CD4-positive, CD25-positive, alpha-beta regulatory T cell (primary cell): ENCODE measurements around the gene NCLN. TPM values are rescaled to one million over a fixed set of nuclear protein-coding genes. Genes with fewer than 3 reads are reported as not detected.

Source experiments
- ATAC-seq, 2 donors: fragments of 150-1000 bp; cut with Tn5 transposase; one replicate each; pipeline ENCODE4 v1.10.0; 2021; ENCODE audit warnings: low read depth in 2 of 2, moderate number of reproducible peaks in 2 of 2, moderate library complexity in 1 of 2
- DNase-seq, 3 donors: peaks; one replicate each; pipeline versions ENCODE4 v3.0.0 to v3.0.0-alpha.2; 2012 to 2022; ENCODE audit warnings: mixed read lengths in 1 of 3
- H3K27ac ChIP-seq: one replicate; pipeline ENCODE4 v1.7.0; 2013; ENCODE audit warnings: mild to moderate bottlenecking, low read length; ENCODE audit not compliant: insufficient read depth, poor library complexity, severe bottlenecking
- H3K27me3 ChIP-seq: one replicate; pipeline ENCODE4 v1.7.0; 2013; ENCODE audit warnings: low read length; ENCODE audit not compliant: control insufficient read depth, insufficient read depth
- H3K36me3 ChIP-seq: one replicate; pipeline ENCODE4 v1.7.0; 2013; ENCODE audit warnings: mild to moderate bottlenecking, low read length, moderate library complexity; ENCODE audit not compliant: control insufficient read depth, insufficient read depth
- H3K4me1 ChIP-seq: 2 replicates; pipeline ENCODE4 v1.7.0; 2013; ENCODE audit warnings: mild to moderate bottlenecking, low read length; ENCODE audit not compliant: insufficient read depth, control insufficient read depth, poor library complexity, severe bottlenecking
- H3K4me3 ChIP-seq: one replicate; pipeline ENCODE4 v1.7.0; 2013; ENCODE audit warnings: low read depth, mild to moderate bottlenecking, low read length, moderate library complexity
- H3K9me3 ChIP-seq, 2 experiments: 1 replicate in 1 of 2; 2 replicates in 1 of 2; pipeline ENCODE4 v1.7.0; 2013; ENCODE audit warnings: low read length in 2 of 2, mild to moderate bottlenecking in 1 of 2, moderate library complexity in 1 of 2; ENCODE audit not compliant: control insufficient read depth in 2 of 2
- H3K27ac Mint-ChIP-seq, 3 donors: one replicate each; pipeline ENCODE4 v1.8.0; 2020 to 2022; ENCODE audit warnings: mild to moderate bottlenecking in 3 of 3, mixed read lengths in 3 of 3, moderate library complexity in 2 of 3
- H3K27me3 Mint-ChIP-seq: one replicate; pipeline ENCODE4 v1.8.0; 2022; ENCODE audit warnings: mild to moderate bottlenecking, mixed read lengths
- H3K36me3 Mint-ChIP-seq: one replicate; pipeline ENCODE4 v1.8.0; 2020; ENCODE audit warnings: mixed read lengths
- H3K4me1 Mint-ChIP-seq, 4 donors: one replicate each; pipeline ENCODE4 v1.8.0; 2020 to 2022; ENCODE audit warnings: mixed read lengths in 4 of 4, mild to moderate bottlenecking in 1 of 4
- H3K4me3 Mint-ChIP-seq, 4 donors: one replicate each; pipeline ENCODE4 v1.8.0; 2020 to 2022; ENCODE audit warnings: mild to moderate bottlenecking in 4 of 4, mixed read lengths in 4 of 4, moderate library complexity in 3 of 4
- H3K9me3 Mint-ChIP-seq, 7 donors: one replicate each; pipeline ENCODE4 v1.8.0; 2020 to 2022; ENCODE audit warnings: mixed read lengths in 7 of 7, mild to moderate bottlenecking in 3 of 7, moderate library complexity in 2 of 7
- polyA plus RNA-seq, 4 donors: library from polyadenylated mRNA; unstranded; fragments of 300-500 nt; fragmentation: Illumina TruSeq; gene quantifications; one replicate each; pipeline ENCODE4 v1.2.3, GENCODE V29; 2021
- total RNA-seq: library from RNA; stranded (reverse); gene quantifications from one replicate; pipeline ENCODE4 v1.2.3, GENCODE V29; 2022

The NCLN gene
- total and polyA plus RNA-seq, 5 donors from 2014 or later, result 13.3 to 48.0 (median 25.0) TPM

DNA sequence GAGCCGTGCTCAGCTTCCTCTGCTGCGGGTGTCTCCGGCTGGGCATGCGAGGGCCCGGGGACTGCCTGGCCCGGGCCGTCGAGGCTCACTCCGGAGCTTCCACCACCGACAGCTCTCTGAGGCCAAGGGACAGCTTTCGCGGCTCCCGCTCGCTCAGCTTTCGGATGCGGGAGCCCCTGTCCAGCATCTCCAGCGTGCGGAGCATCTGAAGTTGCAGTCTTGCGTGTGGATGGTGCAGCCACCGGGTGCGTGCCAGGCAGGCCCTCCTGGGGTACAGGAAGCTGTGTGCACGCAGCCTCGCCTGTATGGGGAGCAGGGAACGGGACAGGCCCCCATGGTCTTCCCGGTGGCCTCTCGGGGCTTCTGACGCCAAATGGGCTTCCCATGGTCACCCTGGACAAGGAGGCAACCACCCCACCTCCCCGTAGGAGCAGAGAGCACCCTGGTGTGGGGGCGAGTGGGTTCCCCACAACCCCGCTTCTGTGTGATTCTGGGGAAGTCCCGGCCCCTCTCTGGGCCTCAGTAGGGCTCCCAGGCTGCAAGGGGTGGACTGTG lies 5.9 kb upstream of the NCLN start:
- peaks cover 0 to 47% (median 28%) of the 10 kb centered on the region in 4 donors for H3K4me1 Mint-ChIP-seq
- H3K27ac Mint-ChIP-seq, result peak overlapping the region; percentile 90 to 98 (median 94)
- H3K36me3 ChIP-seq, result peaks cover 27% of the 10 kb centered on the region
- peaks cover 72% of the 10 kb centered on the region for H3K4me1 ChIP-seq
- H3K27ac ChIP-seq, result peak overlapping the region; percentile 65
- peaks cover 4% of the 10 kb centered on the region for H3K27me3 Mint-ChIP-seq
- peak overlapping the region; percentile 89 to 99 (median 96) for H3K4me3 Mint-ChIP-seq
- no peaks in the 10 kb centered on the region for H3K27me3 ChIP-seq
- H3K9me3 Mint-ChIP-seq, result peaks cover 0 to 7% (median 0%) of the 10 kb centered on the region in 7 donors
- H3K36me3 Mint-ChIP-seq, result peaks cover 26% of the 10 kb centered on the region
- ATAC-seq (no peak), DNase-seq (peak in 1 of 3 donors; percentile 49)
- peak overlapping the region; percentile 94 for H3K4me3 ChIP-seq
- H3K9me3 ChIP-seq, result no peaks in the 10 kb centered on the region

DNA sequence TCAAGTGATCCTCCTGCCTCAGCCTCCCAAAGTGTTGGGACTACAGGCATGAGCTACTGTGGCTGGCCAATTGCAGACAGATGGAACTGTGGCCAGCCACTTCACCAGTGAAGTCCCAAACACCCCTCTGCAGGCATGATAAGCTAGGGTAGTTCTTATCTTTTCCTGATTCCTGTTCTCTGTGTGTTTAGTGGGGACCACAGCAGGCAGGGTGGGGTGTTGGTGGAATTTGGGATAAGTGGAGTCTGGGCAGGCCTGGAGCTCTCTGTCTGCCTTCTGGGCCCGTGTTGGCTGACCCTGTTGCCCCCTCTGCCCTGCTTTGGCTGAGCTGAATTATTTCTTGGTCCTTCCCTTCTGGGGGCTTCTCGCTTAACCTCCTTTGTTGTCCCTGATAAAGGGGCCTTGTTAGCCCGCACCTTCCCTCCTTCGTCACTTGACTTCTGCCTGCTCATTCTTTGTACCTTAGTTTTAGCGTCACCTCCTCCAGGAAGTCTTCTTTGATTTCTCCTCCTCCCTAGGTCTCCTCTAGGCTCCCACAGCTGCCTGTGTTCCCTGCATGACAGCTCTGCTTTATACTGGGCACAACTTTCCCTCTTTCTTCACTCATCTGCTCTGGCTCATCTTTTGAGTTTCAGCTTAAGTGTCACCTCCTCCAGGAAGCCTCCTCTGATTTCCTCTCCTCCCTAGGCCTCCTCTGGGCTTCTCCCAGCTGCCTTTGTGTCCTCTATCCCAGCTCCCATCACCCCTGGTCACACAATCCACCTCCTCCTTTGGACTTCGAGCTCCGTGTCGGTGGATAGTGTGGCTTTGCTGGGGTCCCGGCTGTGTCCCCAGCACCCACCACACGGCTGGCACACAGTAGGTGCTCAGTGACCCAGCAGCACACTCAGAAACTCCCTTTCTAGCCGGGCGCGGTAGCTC lies 1.7 kb upstream of the NCLN start:
- peaks cover 34% of the 10 kb centered on the region for H3K36me3 Mint-ChIP-seq
- peaks cover 0 to 60% (median 37%) of the 10 kb centered on the region in 4 donors for H3K4me1 Mint-ChIP-seq

DNA sequence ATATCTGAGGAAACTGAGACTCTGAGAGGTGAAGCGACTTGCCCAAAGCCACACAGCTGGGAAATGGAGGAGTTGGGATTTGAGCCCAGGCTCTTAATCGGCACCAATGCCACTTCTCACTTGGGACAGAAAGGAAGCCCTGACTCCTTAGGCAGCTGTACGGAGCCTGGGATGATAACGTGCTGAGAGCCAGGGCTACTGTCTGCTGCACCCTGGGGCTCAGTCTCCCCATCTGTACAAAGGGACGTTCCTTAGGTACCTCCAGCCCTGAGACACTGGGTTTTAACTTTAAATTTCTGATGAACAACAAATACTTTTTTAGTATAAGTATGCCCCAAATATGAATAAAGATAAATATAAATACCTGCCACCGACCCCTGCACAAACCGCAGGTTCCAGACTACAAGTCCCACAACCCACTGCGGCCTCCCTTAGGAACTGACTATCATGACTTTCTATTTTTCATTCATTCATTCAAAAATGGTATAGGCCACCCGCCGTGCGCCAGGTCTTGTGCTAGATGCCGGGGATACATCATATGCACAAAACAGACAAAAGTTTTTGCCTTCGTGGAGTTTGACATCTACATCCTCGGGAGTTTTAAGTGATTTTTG lies 776 bp upstream of the NCLN start:
- peak overlapping the region; percentile 90 for H3K4me3 ChIP-seq
- peaks cover 88% of the 10 kb centered on the region for H3K4me1 ChIP-seq
- H3K9me3 ChIP-seq, result no peaks in the 10 kb centered on the region
- peaks cover 34% of the 10 kb centered on the region for H3K36me3 Mint-ChIP-seq
- H3K27me3 Mint-ChIP-seq, result no peaks in the 10 kb centered on the region
- ATAC-seq (peak; percentile 37 to 38), DNase-seq (peak in 1 of 3 donors; percentile 66)
- peak overlapping the region; percentile 79 to 99 (median 96) for H3K27ac Mint-ChIP-seq
- peak overlapping the region; percentile 72 for H3K27ac ChIP-seq
- peaks cover 0 to 4% (median 0%) of the 10 kb centered on the region in 7 donors for H3K9me3 Mint-ChIP-seq
- H3K27me3 ChIP-seq, result no peaks in the 10 kb centered on the region
- H3K4me3 Mint-ChIP-seq, result peak overlapping the region; percentile 89 to 99 (median 93)
- peaks cover 27% of the 10 kb centered on the region for H3K36me3 ChIP-seq
- H3K4me1 Mint-ChIP-seq, result peaks cover 0 to 65% (median 39%) of the 10 kb centered on the region in 4 donors

More for the DNA sequence above, 1.7 kb upstream of the NCLN start:
- Histone ChIP-seq H3K9me3 (no peaks in the 10 kb centered on the region), H3K4me3 (peak overlapping the region; percentile 90), H3K27me3 (no peaks in the 10 kb centered on the region), H3K36me3 (peaks cover 27% of the 10 kb centered on the region), H3K27ac (peak overlapping the region; percentile 72), H3K4me1 (peaks cover 80% of the 10 kb centered on the region)
- ATAC-seq (no peak), DNase-seq (peak in 1 of 3 donors; percentile 23)
- Mint-ChIP-seq H3K27ac (peak overlapping the region; percentile 79 to 90 (median 86)), H3K4me3 (peak overlapping the region; percentile 89 to 99 (median 93)), H3K27me3 (no peaks in the 10 kb centered on the region), H3K9me3 (peaks cover 0 to 7% (median 0%) of the 10 kb centered on the region in 7 donors)

DNA sequence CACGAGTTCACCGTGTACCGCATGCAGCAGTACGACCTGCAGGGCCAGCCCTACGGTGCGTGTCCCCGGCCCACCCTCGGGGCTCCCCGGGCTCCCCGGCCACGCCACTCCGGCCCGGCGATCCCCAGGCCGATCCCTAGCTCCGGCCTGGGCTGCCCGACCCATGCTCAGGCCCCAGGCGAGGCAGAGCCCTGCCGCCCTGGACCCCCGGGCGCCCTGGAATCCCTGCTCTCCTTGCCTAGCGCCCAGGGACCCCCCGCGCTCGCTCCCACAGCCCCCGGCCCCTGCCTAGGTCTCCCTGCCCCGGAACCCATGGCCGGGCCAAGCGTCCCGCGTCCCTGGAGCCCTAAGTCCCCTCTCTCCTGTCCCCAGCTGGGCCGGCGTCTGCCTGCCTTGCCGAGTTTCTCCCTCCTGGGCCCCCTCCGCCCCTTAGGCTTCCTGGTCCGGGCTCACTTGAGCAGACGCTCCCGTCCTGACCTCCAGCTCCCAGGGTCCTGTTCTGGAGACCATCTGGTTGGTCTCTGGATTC lies 494 bp downstream of the NCLN start:
- no peak for ATAC-seq
- H3K27me3 Mint-ChIP-seq, result no peaks in the 10 kb centered on the region
- H3K4me3 ChIP-seq, result peak overlapping the region; percentile 51

DNA sequence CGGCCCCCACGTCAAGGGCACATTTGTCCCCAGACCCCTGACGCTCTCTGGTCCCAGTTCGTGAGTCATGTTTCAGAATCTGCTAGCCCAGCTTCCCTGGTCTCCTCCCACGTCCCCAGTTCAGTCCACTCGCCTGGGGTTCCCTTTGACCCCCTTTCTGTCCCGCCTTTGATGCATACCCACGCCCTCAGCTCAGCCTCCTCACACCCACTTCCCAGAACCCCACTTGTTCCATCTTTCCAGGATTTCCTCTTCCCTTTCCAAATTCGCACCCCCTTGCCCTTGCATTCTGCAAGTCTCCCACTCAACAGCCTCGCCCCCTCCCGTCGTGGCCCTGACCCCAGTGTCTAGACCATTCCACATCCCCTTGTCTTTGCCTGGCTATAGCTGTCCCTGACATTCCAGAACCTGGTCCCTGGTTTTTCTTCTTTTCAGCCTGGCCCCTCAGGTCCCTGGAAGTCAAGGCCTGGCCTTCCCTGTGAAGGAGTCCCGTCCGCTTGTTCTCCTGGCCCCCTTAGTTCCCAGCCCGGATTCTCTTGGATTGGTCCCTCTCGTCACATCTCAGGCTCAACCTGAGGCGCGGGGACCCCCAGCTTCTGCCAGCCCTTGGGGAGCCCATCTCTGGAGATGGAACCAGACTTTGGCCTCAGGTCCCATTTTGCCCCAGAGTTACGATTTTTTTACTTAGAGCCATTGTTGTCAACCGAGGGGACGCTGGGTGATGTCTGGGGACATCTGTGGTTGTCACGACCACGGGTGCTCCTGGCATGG lies 1.3 kb downstream of the NCLN start:
- Histone ChIP-seq H3K9me3 (no peaks in the 10 kb centered on the region), H3K27me3 (no peaks in the 10 kb centered on the region), H3K4me3 (peak overlapping the region; percentile 51), H3K27ac (no peak overlapping the region), H3K36me3 (peaks cover 15% of the 10 kb centered on the region), H3K4me1 (peaks cover 68% of the 10 kb centered on the region)
- H3K27me3 Mint-ChIP-seq, result no peaks in the 10 kb centered on the region
- DNase-seq (peak in 1 of 3 donors; percentile 15), ATAC-seq (no peak)
- H3K9me3 Mint-ChIP-seq, result peaks cover 0 to 4% (median 0%) of the 10 kb centered on the region in 7 donors
- peak overlapping the region; percentile 59 to 91 (median 71) for H3K27ac Mint-ChIP-seq
- H3K4me3 Mint-ChIP-seq, result peak overlapping the region; percentile 85 to 90 (median 88)
- peaks cover 0 to 67% (median 39%) of the 10 kb centered on the region in 4 donors for H3K4me1 Mint-ChIP-seq
- H3K36me3 Mint-ChIP-seq, result peaks cover 19% of the 10 kb centered on the region

More for the DNA sequence above, 494 bp downstream of the NCLN start:
- H3K9me3 ChIP-seq, result no peaks in the 10 kb centered on the region
- peak overlapping the region; percentile 72 for H3K27ac ChIP-seq
- no peaks in the 10 kb centered on the region for H3K27me3 ChIP-seq
- Mint-ChIP-seq H3K4me1 (peaks cover 0 to 67% (median 39%) of the 10 kb centered on the region in 4 donors), H3K9me3 (peaks cover 0 to 4% (median 0%) of the 10 kb centered on the region in 7 donors), H3K36me3 (peaks cover 22% of the 10 kb centered on the region), H3K27ac (peak overlapping the region; percentile 59 to 91 (median 71)), H3K4me3 (peak overlapping the region; percentile 85 to 90 (median 88))
- peaks cover 76% of the 10 kb centered on the region for H3K4me1 ChIP-seq
- H3K36me3 ChIP-seq, result peaks cover 19% of the 10 kb centered on the region
- peak in 1 of 3 donors; percentile 47 for DNase-seq

DNA sequence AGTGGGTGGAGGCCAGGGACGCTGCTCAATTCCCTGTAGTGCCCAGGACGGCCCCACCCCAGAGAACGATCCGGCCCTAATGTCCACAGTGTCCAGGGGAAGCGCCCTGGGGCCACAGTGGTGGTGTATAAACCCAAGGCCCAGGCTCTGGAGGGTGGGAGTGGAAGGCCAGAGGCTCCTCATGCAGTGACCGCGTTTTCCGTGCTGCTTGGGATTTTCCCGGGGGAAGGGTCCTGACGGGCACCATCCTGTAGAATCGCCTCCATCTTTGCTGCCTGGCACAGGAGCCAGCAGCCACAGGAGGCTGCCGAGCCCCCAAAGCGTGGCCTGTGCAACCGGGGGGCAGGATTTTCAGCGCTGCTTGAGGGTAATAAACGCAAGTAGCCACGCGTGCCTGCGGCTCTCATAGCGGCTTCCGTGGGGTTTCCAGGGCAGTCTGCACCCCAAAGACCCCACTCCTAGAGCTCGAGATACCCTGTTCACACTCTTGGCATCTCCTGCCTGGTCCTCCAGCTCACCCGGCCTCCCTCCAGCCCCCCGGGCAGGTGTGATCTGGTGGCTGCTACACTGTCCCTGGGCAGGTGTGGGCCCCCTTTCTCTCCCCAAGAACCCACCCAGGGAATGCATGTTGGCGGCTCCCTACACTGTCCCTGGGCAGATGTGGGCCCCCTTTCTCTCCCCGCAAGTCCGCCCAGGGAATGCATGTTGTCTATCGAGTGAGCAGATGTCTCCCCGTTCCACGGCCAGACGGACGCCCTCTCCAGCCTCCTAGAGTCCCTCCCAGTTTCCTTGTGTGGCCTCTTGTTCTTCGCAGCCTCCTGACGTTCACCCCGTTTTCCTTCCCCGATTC lies 2.2 kb downstream of the NCLN start:
- Histone ChIP-seq H3K4me3 (no peak overlapping the region), H3K9me3 (no peaks in the 10 kb centered on the region), H3K27ac (no peak overlapping the region), H3K27me3 (no peaks in the 10 kb centered on the region), H3K36me3 (peaks cover 10% of the 10 kb centered on the region), H3K4me1 (peaks cover 61% of the 10 kb centered on the region)
- H3K27me3 Mint-ChIP-seq, result no peaks in the 10 kb centered on the region
- peak overlapping the region; percentile 85 to 89 (median 87) for H3K4me3 Mint-ChIP-seq
- peaks cover 0 to 4% (median 0%) of the 10 kb centered on the region in 7 donors for H3K9me3 Mint-ChIP-seq
- H3K36me3 Mint-ChIP-seq, result peaks cover 16% of the 10 kb centered on the region
- ATAC-seq (no peak), DNase-seq (no peak)
- H3K27ac Mint-ChIP-seq, result peak overlapping the region in 2 of 3 donors; percentile 63 to 79
- peaks cover 0 to 63% (median 36%) of the 10 kb centered on the region in 4 donors for H3K4me1 Mint-ChIP-seq
